Esophagus muscularis mucosa (tissue), 3 donors: ENCODE results near the gene WDR89.

ENCODE experiments used
- CTCF ChIP-seq, 3 experiments: fragments of 200-600 bp in 2 of 3; fragments of 450-650 bp in 1 of 3; sonication (generic) in 2 of 3; IDR thresholded peaks; one replicate each; pipeline ENCODE4 v1.5.1; 2017 to 2019; ENCODE audit warnings: antibody characterized with exemption in 3 of 3, mild to moderate bottlenecking in 2 of 3, moderate library complexity in 1 of 3
- POLR2AphosphoS5 ChIP-seq, 2 donors: sonication (generic); formaldehyde crosslinking; IDR thresholded peaks; one replicate each; pipeline ENCODE4 v1.6.1; 2017; ENCODE audit warnings: antibody characterized with exemption in 2 of 2

- TF ChIP-seq POLR2AphosphoS5 (IDR thresholded peaks at IDR 0.05) = no peak
- no peak for TF ChIP-seq CTCF (IDR thresholded peaks at IDR 0.05)
Measured at GRCh38 chr14:63547798-63548335, 93.8 kb downstream of the WDR89 start.
